Pancreas (tissue), 10 donors: ENCODE data around the gene LRRD1. TPM values are rescaled to one million over a fixed set of nuclear protein-coding genes. Genes with fewer than 3 reads are reported as not detected.
"Not testable (repeated sequence)": the region's sequence is repeated elsewhere in the genome, so short reads cannot be mapped to it uniquely, and the experiment has no call there.

ENCODE experiments used
- ATAC-seq, 4 donors: fragments of 200-7000 bp; cut with Tn5 transposase; one replicate each; pipeline versions ENCODE4 v1.8.0 to v1.9.1; 2020; ENCODE audit warnings: mild to moderate bottlenecking in 4 of 4, moderate library complexity in 4 of 4
- DNase-seq, 6 donors: peaks; one replicate each; pipeline ENCODE4 v3.0.0-alpha.2; 2020
- FAIRE-seq: peaks from 2 replicates; lab custom pipeline; 2012; peaks lifted over from hg19 to GRCh38; lab: Jason Lieb, UNC
- H3K27ac ChIP-seq, 4 donors: fragments of 200-600 bp; sonication (generic); 1 replicate in 3 of 4; 2 replicates in 1 of 4; pipeline versions ENCODE4 v1.5.0 to v1.8.0; 2020
- H3K27me3 ChIP-seq, 4 donors: fragments of 200-600 bp; one replicate each; pipeline ENCODE4 v1.8.0; 2021
- H3K36me3 ChIP-seq, 3 donors: fragments of 200-600 bp; sonication (generic) in 1 of 3; one replicate each; pipeline versions ENCODE4 v1.5.0 to v1.8.0; 2020 to 2021
- H3K4me1 ChIP-seq, 3 donors: fragments of 200-600 bp; one replicate each; pipeline ENCODE4 v1.8.0; 2021
- H3K4me3 ChIP-seq, 4 donors: fragments of 200-600 bp; sonication (generic) in 2 of 4; one replicate each; pipeline versions ENCODE4 v1.5.0 to v1.8.0; 2020 to 2021
- H3K9me3 ChIP-seq, 4 donors: fragments of 200-600 bp; one replicate each; pipeline ENCODE4 v1.8.0; 2021
- CTCF ChIP-seq, 4 donors: fragments of 200-600 bp; sonication (generic) in 3 of 4; IDR thresholded peaks; one replicate each; pipeline versions ENCODE4 v1.5.0 to v1.8.0; 2021; ENCODE audit warnings: antibody characterized with exemption in 4 of 4
- WGBS, 2 donors: extraction: QIAGEN DNeasy Blood & Tissue Kit; methylation state at CpG; one replicate each; pipeline ENCODE4 v1.1.7; 2013; 5-methylcytosine and 5-hydroxymethylcytosine counted together
- intact Hi-C, 3 donors: fragments of 100-400 bp; cut with DNase I; formaldehyde crosslinking; loops; one replicate each; pipeline versions ENCODE4 v1.11.1 to v1.14.2; 2022
- polyA plus RNA-seq, 2 donors: library from polyadenylated mRNA; stranded (reverse); fragments of 200-250 nt; gene quantifications; one replicate each; pipeline ENCODE4 v1.2.3, GENCODE V29; 2013
- total RNA-seq, 6 donors: library from RNA; stranded (reverse); fragmentation: NEBNext Ultra II Directional in 4 of 6; extraction: Animal tissue kit (Norgen Biotek cat#: 25700) in 4 of 6; gene quantifications; one replicate each; pipeline versions ENCODE4 v1.2.1 to v1.2.4, GENCODE V29; 2021 to 2023
- donor health status: healthy with polysubstance abuse.
- donor health status: DM: no; HTN: no; CAD: no; lungs with moderate emphysema.
- donor health status: DM: no; HTN: no; CAD: no.
- donor health status: control.
- donor health status: control.
- donor health status: Bipolar disorder and iron deficiency.
- donor health status: DM: yes; HTN: yes; CAD: no.
- donor health status: DM: no; HTN: no; CAD: no.
- donor health status: DM: no; HTN: no; CAD: no.
- donor health status: DM: yes; HTN: yes; CAD: no.

The LRRD1 gene
- total and polyA plus RNA-seq, 8 donors, result 0.02 TPM; not detected in 7

DNA sequence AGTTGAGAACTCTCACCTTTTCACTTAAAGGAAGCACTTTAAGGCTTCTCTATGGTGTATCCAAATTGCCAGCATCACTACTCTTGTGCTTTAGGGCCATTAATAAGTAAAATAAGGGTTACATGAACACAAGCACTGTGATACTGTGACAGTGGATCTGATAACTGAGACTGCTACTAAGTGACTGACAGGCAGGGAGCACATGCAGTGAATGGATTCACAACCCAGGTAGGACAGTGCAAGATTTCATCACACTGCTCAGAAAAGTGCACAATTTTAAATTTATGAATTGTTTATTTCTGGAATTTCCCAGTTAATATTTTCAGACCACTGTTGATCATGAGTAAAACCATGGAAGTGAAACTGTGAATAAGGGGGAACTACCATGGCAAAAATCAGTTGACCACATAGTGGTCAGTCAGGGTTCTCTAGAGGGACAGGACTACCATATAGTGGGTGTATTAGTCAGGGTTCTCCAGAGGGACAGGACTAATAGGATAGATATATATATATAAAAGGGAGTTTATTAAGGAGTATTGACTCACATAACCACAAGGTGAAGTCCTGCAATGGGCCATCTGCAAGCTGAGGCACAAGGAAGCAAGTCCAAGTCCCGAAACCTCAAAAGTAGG lies 23.7 kb downstream of the LRRD1 start:
- no peak for FAIRE-seq
- ATAC-seq, result peak in 1 of 4 donors; percentile 17
- no peaks in the 10 kb centered on the region for H3K36me3 ChIP-seq
- no peaks in the 10 kb centered on the region for H3K9me3 ChIP-seq
- no peak overlapping the region for H3K4me3 ChIP-seq
- H3K27ac ChIP-seq, result no peak overlapping the region
- 88 to 89% methylated on average over 1 of the region's 1 CpG for WGBS, 2 donors
- TF ChIP-seq CTCF (IDR thresholded peaks at IDR 0.05), result no peak
- intact Hi-C loops, result no loop called here
- no peak for DNase-seq
- H3K27me3 ChIP-seq, result no peaks in the 10 kb centered on the region
- no peaks in the 10 kb centered on the region for H3K4me1 ChIP-seq

DNA sequence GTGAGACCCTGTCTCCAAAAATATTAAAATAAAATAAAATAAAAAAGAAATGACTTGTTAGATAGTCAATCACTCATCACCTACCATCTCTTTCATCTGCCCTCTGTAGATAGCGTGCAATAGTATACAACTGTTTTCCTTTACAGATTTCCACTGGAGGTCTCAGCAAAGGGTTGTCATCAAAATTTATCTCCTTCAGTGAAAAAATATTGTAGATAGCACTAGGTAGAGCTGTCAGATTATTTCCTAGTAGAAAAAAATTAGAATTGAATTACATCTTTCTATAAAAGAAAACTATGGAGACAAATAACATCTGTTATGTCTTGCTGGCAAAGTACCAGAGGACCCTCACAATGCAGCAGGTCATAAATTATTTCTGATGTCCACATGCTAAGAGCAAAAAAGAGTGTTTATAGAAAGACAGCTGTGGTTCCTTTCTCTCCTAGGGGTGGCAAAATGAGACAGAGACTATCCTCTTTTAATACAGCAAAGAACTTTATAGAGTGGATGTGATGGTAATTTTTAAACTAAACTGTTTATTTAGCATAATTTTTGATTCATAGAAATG lies 28.4 kb downstream of the LRRD1 start:
- no peak for TF ChIP-seq CTCF (IDR thresholded peaks at IDR 0.05)
- FAIRE-seq, result no peak
- no peaks in the 10 kb centered on the region for H3K9me3 ChIP-seq
- ATAC-seq, result no peak
- no peak overlapping the region for H3K27ac ChIP-seq
- H3K36me3 ChIP-seq, result no peaks in the 10 kb centered on the region
- no peaks in the 10 kb centered on the region for H3K4me1 ChIP-seq
- no peak for DNase-seq
- H3K4me3 ChIP-seq, result no peak overlapping the region
- no peaks in the 10 kb centered on the region for H3K27me3 ChIP-seq
- WGBS, 2 donors, result 87 to 98% methylated on average over 1 of the region's 1 CpG
- intact Hi-C loops, result no loop called here

DNA sequence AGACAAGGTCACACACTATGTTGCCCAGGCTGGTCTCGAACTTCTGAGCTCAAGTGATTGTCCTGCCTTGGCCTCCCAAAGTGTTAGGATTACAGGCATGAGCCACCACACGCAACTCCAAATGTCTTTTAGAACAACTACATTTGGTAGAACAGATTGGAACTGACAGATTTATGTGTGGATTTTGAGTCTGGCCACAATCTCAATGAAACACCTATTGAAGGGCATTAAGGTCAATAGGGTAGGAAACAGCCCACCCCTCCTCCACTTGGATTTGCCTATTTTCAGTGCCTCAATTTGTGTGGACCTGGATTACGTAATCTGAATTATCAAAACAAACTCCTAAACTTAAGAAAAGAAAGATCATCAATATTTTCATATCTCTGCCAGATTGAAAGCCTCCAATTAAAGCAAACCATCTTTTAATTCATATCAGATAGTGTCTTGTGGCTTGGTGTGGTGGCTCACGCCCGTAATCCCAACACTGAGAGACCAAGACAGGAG lies 29.2 kb downstream of the LRRD1 start:
- Histone ChIP-seq H3K27ac (no peak overlapping the region), H3K36me3 (no peaks in the 10 kb centered on the region), H3K27me3 (no peaks in the 10 kb centered on the region), H3K4me3 (no peak overlapping the region), H3K4me1 (no peaks in the 10 kb centered on the region), H3K9me3 (no peaks in the 10 kb centered on the region)
- FAIRE-seq (no peak), DNase-seq (no peak), ATAC-seq (no peak)
- WGBS, 2 donors, result 88 to 92% methylated on average over 5 of the region's 5 CpGs
- no peak for TF ChIP-seq CTCF (IDR thresholded peaks at IDR 0.05)
- intact Hi-C loops, result no loop called here

- WGBS, 2 donors, result 90 to 96% methylated on average over 36 to 50 of the region's 50 CpGs
- FAIRE-seq, ATAC-seq, H3K27me3 ChIP-seq, H3K4me1 ChIP-seq, H3K36me3 ChIP-seq, H3K9me3 ChIP-seq, H3K27ac ChIP-seq, H3K4me3 ChIP-seq, intact Hi-C loops: not testable (repeated sequence)
- DNase-seq, result peak in 1 of 6 donors; percentile 55
Measured at GRCh38 chr7:92143192-92143880, 35.6 kb downstream of the LRRD1 start.

DNA sequence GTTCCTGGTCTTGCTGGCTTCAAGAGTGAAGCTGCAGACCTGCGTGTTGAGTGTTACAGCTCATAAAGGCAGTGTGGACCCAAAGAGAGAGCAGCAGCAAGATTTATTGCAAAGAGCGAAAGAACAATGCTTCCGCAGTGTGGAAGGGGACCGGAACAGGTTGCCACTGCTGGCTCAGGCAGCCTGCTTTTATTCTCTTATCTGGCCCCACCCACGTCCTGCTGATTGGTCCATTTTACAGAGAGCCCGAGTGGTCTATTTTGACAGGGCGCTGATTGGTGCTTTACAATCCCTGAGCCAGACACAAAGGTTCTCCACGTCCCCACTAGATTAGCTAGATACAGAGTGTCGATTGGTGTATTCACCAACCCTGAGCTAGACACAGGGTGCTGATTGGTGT lies 36.2 kb downstream of the LRRD1 start:
- H3K9me3 ChIP-seq, FAIRE-seq, ATAC-seq, H3K27ac ChIP-seq, H3K27me3 ChIP-seq, H3K36me3 ChIP-seq, H3K4me1 ChIP-seq, intact Hi-C loops, H3K4me3 ChIP-seq, DNase-seq: not testable (repeated sequence)
- WGBS, 2 donors, result 83 to 87% methylated on average over 9 of the region's 9 CpGs
